Gastroesophageal sphincter (tissue), 3 donors: ENCODE measurements around the gene MYO3B.

ENCODE experiments used
- POLR2AphosphoS5 ChIP-seq: sonication (generic); formaldehyde crosslinking; IDR thresholded peaks from one replicate; pipeline ENCODE4 v1.6.1; 2017; ENCODE audit warnings: antibody characterized with exemption
- TF ChIP-seq, protein P1 (sequence below), 4 experiments: fragments of 200-600 bp in 2 of 4; fragments of 450-650 bp in 2 of 4; sonication (generic) in 1 of 4; IDR thresholded peaks; one replicate each; pipeline ENCODE4 v1.5.1; 2017 to 2019; ENCODE audit warnings: antibody characterized with exemption in 4 of 4, mild to moderate bottlenecking in 2 of 4, moderate library complexity in 2 of 4

DNA sequence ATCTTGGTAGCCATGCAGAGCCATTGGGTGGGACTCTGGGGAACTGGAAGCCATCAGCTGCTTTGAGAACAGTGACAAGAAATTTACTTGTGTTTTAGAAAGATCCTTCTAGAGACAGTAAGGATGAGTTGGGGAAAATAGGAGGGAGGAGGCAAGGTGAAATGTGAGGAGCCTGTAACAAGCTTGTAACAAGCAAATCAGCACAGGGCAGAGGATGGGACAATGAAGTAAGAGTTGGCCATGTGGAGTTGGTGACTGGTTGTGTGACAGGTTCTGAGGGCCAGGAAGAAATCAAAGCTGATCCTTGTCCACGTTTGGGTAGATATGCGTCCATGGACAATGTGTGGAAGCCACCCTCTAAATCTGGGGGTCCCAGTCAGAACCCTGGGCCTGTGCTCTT, 84.4 kb downstream of the MYO3B start:
- TF ChIP-seq, protein P1, sequence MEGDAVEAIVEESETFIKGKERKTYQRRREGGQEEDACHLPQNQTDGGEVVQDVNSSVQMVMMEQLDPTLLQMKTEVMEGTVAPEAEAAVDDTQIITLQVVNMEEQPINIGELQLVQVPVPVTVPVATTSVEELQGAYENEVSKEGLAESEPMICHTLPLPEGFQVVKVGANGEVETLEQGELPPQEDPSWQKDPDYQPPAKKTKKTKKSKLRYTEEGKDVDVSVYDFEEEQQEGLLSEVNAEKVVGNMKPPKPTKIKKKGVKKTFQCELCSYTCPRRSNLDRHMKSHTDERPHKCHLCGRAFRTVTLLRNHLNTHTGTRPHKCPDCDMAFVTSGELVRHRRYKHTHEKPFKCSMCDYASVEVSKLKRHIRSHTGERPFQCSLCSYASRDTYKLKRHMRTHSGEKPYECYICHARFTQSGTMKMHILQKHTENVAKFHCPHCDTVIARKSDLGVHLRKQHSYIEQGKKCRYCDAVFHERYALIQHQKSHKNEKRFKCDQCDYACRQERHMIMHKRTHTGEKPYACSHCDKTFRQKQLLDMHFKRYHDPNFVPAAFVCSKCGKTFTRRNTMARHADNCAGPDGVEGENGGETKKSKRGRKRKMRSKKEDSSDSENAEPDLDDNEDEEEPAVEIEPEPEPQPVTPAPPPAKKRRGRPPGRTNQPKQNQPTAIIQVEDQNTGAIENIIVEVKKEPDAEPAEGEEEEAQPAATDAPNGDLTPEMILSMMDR (IDR thresholded peaks at IDR 0.05), result no peak
- TF ChIP-seq POLR2AphosphoS5, result no peak
